Sciatic nerve (tissue), 2 donors: ENCODE measurements around the gene ANKLE1. TPM values are rescaled to one million over a fixed set of nuclear protein-coding genes. Genes with fewer than 3 reads are reported as not detected.
A peak's percentile ranks its signal among the peaks of the same experiment; 100 is the strongest.

ENCODE experiments used
- ATAC-seq: fragments of 200-7000 bp; cut with Tn5 transposase; one replicate; pipeline ENCODE4 v1.9.1; 2020; ENCODE audit warnings: mild to moderate bottlenecking, moderate library complexity
- DNase-seq: peaks from one replicate; pipeline ENCODE4 v3.0.0-alpha.2; 2020; ENCODE audit warnings: low spot score
- intact Hi-C: fragments of 100-400 bp; cut with DNase I; formaldehyde crosslinking; loops from one replicate; pipeline ENCODE4 v1.14.2; 2022
- total RNA-seq: library from RNA; stranded (reverse); fragmentation: NEBNext Ultra II Directional; extraction: Animal tissue kit (Norgen Biotek cat#: 25700); gene quantifications from one replicate; pipeline ENCODE4 v1.2.1, GENCODE V29; 2021
- donor health status: DM: no; HTN: no; CAD: no.
- donor health status: DM: no; HTN: no; CAD: no.

ANKLE1 gene
- total RNA-seq, 1 donor from 2014 or later, result 1.7 TPM

DNA sequence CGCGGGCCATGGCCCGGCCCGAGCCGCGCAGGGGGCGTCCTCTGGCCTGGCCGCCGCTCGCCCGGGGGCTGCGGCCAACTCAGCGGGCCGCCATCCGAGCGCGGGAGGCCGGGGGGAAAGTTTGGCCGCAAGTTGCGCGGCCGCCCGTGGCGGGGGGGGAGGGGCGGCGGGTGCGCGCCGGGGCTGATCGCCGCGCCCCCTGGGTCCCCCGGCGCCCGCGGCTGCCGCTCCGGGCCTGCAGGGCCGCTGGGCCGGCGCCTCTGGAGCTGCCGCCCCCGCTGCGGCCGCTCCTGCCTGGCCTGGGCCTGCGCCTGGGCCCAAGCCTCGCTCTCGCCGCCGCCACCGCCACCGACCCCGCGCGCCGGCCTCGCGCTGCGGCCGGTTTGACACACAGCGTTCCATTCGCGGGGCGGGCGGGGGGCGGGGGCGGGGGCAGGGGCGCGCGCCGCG, 36.1 kb upstream of the ANKLE1 start, which contains the start of gene NR2F6:
TSS of gene NR2F6 (minus strand) at position 385 of the 450 bp plus-strand sequence. CDS start 699 bp downstream, outside the sequence.
- intact Hi-C loops, result no loop called here
- ATAC-seq (no peak), DNase-seq (no peak)

DNA sequence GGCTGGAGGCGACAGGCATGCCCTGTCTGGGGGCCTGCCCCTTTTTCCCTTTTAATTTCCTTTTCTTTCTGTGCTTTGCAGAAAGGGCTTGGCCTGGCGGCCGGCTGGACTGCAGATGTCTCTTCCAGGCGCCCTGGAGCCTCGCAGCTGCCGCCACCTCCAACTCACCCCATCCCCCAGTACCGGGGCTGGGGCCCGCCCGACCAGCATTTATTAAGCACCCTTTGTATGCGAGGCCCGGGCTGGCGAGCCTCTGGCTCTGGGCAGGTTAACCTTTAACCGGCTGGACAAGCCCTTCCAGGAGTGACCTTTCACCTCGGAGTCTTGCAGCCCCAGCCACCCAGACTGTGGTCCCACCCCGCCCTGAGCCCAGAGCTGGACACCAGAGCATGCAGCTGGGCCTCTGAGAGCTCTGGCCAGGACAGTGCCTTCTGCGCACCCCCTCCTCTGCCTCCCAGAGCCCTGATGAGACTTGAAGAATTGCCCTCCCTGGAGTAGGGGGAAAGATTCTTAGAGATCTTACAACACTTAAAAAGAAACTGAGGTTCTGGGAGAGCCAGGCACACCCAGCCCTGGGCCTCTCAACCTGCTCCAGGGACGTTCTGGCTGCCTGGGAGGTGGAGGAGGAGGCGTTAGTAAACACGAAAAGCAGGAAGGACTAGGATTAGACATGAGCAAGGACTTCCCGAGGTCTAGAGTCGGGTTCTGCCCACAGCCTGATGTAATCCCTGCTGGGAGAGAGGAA, 34.8 kb upstream of the ANKLE1 start:
- DNase-seq (peak; percentile 73), ATAC-seq (peak; percentile 51)
- intact Hi-C loops, result no loop called here

DNA sequence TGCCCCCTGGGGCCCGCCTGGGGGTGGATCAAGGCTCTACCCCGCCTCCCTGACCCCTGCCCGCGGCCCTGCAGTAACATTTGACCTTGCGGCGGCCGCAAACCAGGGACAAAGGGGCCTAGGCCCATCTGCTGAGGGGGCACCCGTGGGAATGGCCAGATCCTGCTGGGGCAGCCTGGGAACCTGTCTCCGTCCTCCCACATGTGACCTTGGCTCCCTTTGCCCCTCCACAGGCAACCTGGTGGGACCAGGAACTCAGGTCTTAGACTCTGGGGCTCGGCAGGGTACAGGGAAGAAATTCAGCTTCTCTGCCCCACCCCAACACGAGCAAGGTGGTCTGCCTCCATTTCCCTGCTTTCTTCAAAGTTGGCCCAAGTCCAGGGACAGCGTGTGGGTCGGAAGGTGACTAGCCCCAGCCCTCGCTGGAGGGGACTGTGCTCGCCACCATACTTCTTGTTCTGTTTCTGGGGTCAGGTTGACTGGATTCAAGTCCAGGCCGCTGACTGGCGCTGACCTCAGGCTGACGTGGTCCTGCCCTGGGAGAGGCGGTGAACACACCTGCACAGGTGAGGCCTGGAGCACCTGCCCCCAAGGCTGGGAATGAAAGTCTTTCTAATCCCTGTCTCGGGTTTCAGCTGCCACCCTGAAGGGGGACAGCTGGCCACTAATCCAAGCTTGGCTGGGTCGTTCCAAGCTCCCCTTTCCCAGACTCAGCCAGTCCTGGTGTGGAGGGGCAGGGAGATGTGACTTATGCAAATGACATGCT, 33.5 kb upstream of the ANKLE1 start:
- DNase-seq (no peak), ATAC-seq (no peak)
- intact Hi-C loops, result no loop called here

DNA sequence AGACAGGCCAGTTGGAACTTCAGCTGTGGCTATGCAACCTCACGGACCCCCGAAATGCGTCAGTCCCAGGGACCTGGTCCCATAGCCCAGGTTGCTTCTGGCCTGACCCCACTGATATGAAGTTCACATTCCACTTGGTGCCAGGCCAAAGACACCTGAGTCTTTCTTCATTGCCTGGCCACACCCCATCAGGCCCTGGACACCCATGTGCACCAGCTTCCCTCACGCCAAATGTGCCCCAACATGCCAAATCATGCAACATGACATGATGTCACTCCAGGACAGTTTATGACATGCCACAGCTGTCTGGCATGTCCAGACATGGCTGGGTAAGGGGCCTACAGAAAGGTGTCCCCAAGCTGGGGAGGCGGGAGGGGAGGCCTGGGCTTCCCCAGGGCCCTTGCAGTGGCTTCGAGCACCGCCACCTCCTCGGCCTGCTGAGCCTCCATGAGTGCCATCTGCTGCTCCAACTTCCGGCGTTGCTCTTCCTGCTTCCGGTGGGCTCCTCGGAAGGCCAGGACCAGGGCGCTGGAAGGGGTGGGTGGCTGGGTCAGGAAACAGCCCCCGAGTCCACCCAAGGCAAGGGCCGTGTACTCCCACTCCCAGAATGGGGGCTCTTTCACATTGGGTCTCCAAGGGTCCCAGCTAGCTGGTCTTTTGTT, 31.7 kb upstream of the ANKLE1 start:
- no peak for ATAC-seq
- intact Hi-C loops, result no loop called here

DNA sequence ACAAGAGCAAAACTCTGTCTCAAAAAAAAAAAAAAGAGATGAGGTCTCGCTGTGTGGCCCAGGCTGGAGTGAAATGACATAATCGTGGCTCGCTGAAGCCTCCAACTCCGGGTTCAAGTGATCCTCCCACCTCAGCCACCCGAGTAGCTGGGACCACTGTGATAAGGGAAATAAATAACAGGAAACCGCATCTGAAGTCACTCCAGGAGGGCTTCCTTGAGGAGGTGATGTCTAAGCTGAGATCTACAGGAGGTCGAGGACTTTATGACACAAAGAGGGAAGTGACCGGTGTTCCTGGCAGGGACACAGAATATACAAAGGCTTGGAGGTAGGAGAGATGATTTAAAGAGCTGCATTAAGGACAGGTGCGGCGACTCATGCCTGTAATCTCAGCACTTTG, 27.1 kb upstream of the ANKLE1 start:
- no peak for ATAC-seq
- intact Hi-C loops, result no loop called here
- no peak for DNase-seq

More for the DNA sequence above, 31.7 kb upstream of the ANKLE1 start:
- DNase-seq, result no peak

DNA sequence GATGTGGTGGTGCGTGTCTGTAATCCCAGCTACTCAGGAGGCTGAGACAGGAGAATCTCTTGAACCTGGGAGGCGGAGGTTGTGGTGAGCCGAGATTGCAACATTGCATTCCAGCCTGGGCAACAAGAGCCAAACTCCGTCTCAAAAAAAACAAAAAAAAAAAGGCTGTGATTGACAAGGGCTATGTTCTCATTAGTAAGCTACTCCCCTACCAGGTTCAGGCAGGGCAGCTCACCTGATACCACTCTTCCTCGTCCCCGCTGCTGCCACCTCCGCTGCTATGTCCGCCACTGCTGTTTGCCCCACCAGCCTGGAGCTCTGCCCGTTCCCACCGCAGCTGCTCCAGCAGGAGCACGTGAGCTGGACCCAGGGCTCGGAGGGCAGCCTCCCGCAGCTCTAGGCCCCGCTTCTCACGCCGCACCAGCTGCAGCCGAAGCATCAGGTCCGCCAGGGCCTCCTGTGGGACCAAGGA, 26.5 kb upstream of the ANKLE1 start:
- intact Hi-C loops, result no loop called here
- no peak for ATAC-seq
- DNase-seq, result no peak

DNA sequence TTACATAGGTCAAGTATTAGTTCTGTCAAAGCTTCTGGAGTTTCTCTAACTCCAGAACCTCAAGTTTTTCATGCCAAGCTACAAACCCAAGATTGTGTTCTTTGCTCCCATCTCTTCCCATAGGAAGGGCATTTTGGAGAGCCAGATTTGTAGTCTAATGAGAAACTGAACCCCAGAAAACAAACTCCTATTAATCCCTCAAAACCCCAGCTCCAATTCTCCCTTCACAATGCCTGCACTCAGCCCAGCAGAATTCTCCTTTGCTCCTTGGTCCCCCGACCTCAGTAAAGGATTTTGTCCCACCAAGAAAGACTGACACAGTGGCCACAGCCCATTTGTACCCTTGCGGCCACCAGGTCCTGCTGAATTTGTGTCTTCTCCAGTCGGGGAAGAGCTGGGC, 25.6 kb upstream of the ANKLE1 start:
- no peak for ATAC-seq
- intact Hi-C loops, result no loop called here
- no peak for DNase-seq

DNA sequence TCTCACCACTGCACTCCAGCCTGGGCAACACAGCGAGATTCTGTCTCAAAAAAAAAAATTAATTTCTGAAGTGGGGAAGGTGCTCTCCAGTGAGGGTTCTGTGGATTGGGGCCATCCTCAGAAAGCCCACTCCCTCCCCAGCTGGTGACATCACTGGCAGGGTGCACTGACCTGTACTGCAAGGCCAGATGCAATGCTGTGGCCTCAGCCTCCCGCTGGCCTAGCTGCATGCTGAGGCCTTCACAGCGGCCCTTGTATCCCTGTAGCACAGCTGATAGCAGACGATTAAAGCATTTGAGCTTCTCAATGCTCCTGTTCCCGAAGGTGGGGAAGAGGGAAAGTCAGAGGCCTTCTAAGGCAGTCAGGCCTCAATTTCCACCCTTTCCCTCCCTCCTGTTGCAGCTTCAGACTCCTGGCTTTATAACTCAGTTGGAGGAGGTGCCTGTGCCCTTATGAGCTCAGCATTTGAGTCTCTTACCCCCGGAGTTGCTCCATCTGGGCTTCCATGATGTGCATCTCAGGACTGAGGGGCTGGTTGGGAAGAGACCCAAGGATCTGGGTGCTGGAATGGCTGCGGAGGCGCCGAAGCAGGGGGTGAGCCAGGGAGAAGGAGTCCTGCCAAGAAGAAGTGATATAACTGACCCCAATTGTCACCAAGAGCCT, 22.5 kb upstream of the ANKLE1 start:
- no peak for ATAC-seq
- intact Hi-C loops, result no loop called here
- DNase-seq, result no peak

DNA sequence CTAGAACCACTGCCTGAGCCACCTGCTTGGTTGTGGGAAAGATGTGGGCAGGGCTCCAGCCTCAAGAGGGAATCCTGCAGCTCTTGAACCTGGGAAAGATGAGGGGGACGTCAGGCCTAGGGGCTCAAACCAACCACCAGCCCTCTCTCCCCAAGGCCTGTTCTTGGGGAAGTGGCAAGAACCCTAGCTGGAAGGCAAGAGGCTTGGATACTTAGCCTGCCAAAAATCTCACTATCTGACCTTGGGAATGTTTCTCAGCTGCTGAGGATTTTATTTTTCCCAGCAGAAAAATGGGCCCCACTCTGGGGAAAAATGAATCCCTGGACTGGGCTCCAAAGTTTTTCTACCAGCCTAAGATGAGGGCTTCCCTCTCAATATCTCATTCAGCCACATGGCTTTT, 21.8 kb upstream of the ANKLE1 start:
- intact Hi-C loops, result no loop called here
- no peak for ATAC-seq
- DNase-seq, result no peak

DNA sequence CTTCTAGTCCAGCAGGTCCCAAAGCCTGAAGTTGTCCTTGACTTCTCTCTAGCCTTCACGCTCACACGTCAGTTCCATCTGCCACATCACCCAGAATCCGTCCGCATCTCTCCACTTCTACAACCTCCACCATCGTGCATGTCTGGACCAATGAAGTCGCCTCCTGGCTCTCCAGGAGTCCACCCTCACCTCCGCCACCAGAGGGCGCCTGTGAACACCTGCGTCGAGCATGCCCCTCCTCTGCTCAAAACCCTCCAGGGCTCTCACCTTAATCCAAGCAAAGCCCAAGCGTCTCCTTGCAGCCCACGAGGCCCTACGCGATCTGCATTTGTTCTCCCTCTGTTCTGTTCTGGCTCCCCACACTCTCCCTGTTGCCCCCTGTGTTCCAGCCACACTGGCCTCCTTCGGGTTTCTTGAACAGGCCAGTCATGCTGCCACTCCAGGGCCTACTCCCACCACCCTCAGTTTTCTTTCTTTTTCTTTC, 20.8 kb upstream of the ANKLE1 start:
- ATAC-seq, result peak; percentile 82
- intact Hi-C loops, result no loop called here
- DNase-seq, result peak; percentile 88

DNA sequence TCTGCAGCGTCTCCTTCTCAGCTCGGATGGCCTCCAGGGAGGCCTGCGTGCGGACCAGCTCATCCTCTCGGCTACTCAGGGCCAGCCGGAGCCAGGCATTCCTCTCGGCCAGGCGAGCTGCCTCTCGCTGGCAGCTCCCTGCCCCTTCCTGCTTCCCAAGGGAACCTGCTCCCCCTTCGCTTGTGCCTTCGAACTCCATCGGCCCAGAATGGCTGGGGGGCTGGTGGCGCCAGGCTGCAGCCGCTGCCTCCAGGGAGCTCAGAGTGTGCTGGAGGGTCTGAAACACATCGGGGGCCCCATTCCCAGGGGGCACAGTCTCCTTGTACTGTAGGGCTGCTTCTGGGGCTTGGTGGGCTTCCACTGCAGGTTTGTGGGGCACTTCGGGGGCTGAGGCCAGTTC, 19.1 kb upstream of the ANKLE1 start:
- DNase-seq (no peak), ATAC-seq (no peak)
- intact Hi-C loops, result no loop called here

DNA sequence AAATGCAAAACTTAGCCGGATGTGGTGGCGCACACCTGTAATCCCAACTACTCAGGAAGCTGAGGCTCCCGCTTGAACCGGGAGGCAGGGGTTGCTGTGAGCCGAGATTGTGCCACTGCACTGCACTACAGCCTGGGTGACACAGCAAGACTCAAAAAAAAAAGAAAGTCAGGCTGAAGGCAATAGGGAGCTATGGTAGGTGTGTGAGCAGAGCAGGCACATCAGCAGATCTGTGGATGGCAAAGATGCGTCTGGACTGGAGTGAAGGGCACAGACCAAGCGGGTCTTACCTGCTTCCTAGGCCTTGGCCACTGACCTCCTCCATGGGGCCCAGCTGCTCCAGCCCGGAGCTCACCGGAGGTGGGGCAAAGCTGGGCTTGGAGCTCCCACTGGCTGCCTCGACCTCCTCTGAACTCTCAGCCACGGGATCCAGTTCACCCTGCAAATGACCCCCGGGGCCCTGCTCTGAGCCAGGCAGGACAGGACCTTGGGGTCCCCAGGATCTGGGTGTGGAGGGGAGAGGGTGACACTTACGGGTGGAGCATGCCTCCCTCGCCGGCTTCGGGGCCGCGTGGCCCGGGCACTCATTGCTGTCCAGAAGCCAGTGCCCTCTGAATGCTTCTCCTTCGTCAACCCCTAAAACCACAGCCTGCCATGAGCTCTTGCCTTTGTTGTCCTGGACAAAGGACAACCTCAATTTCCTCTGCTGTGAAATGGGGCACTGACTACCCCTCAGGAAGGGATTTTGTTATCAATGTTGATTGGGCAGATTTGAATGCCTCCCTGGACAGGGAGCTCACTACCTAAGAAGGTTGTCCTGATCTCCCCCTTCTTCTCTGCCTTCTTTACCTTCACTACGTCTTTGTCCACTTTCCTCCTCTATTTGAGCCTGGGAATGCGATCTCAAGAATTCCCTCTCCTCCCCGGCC, 17.7 kb upstream of the ANKLE1 start:
- intact Hi-C loops, result no loop called here

DNA sequence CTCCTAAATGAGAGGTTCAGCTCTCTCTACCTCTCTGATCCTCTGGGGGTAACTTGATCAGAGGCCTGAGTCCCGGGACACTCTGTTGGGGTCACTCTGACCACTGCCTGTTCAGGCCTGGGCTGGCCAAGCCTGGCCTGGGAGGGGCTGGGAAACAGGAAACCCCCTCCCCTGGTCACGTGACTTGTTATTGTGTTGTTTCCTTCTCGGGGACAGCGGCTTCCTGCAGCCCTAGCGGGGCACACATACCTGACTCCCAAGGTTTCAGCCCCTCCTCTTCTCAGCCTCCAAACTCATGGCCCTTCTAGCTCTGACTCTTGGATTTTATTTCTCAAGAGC, 17.1 kb upstream of the ANKLE1 start, which contains the start of gene USHBP1:
TSS of gene USHBP1 (minus strand) at position 105 of the 339 bp plus-strand sequence. CDS start 446 bp downstream, outside the sequence.
- intact Hi-C loops, result no loop called here
- DNase-seq, result no peak
- ATAC-seq, result no peak

More for the DNA sequence above, 17.7 kb upstream of the ANKLE1 start:
- DNase-seq, result no peak
- no peak for ATAC-seq

DNA sequence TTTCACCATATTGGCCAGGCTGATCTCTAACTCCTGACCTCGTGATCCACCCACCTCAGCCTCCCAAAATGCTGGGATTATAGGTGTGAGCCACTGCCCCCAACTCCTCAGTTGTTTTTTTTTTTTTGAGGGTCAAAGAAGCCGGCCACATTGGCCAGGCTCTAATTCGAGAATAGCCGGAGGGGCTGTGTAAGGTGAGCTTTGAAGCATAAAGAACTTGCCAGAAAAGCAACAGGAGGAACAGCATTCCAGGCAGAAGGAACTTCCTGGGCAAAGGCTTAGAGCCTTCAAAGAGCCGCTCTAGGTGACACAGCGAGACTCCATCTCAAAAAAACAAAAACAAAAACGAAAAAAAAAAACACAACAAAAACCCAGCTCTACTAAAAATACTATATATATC, 15.7 kb upstream of the ANKLE1 start:
- intact Hi-C loops, result no loop called here

DNA sequence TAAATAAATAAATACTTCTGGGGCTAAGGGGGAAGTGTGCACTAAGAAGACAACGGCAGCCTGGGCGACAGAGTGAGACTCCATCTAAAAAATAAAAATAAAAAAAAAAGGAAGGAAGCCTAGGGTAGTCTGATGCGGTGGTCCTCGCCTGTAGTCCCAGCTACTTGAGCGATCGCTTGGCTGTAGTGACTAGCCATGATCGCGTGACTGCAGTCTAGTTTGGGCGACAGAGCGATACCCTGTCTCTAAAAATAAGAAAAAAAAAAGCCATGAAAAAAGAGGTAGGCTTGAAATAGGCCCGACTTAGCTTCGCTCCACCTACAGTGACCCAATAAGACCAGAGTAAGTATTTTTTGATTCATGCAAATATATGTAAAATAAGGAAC, 15.1 kb upstream of the ANKLE1 start:
- DNase-seq (no peak), ATAC-seq (peak; percentile 3)
- intact Hi-C loops, result no loop called here

More for the DNA sequence above, 15.7 kb upstream of the ANKLE1 start:
- no peak for DNase-seq
- no peak for ATAC-seq

DNA sequence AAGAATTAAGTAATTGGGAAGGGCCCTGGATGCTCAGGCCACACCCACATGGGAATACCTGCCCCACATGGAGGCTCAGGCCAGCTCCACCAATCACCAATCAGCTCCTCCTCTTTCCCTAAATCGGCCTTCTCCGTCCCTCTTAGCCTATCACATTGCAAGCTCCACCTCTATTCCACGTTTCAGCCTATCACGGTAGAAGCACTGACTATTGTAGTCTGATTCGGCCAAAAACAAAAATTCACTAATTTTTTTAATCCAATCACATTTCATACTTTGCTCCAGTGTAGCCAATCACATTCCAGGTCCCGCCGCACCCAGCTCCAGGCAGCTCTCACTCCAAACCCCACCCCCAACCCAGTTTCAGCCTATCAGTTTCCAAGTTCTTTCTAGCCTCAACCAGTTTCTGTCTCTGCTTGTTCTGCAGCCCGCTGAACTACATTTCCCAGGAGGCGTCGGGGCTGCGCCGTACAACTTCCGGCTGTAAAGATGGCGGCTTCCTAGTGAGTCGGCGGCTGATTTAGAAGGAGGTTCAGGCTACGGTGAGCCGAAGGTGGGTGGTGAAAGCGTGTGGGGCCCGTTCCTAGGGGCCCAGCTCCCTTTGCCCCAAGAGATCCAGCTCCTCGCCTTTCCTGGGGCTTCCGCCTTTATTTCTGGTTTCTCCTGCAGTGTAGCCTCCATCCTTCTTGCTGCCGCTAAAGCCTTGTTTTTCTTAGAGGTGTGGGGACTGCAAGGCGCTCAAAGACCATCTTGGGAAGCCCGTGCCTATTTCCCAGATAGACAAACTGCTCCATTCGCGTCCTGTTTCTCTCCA, 14.5 kb upstream of the ANKLE1 start, which contains the start of gene BABAM1:
TSS of gene BABAM1 (plus strand) at position 469 of the 814 bp plus-strand sequence. CDS start 1,364 bp downstream, outside the sequence.
- DNase-seq, result peak; percentile 95
- ATAC-seq, result peak; percentile 99
- intact Hi-C loops, result no loop called here

DNA sequence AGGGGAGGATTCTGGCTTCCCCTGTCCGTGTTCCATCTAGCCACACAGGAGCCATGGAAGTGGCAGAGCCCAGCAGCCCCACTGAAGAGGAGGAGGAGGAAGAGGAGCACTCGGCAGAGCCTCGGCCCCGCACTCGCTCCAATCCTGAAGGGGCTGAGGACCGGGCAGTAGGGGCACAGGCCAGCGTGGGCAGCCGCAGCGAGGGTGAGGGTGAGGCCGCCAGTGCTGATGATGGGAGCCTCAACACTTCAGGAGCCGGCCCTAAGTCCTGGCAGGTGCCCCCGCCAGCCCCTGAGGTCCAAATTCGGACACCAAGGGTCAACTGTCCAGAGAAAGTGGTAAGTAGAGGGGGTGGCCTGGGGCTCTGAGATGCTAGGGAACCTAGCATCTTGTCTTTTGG, 12.9 kb upstream of the ANKLE1 start:
- ATAC-seq, result no peak
- DNase-seq, result no peak
- intact Hi-C loops, result no loop called here
